HG03280 (cell line): Measurements from ENCODE around the gene SLC25A42.
A peak's percentile ranks its signal among the peaks of the same experiment; 100 is the strongest.
"Not testable (repeated sequence)": the region's sequence is repeated elsewhere in the genome, so short reads cannot be mapped to it uniquely, and the experiment has no call there.

Source experiments
- ATAC-seq: cut with Tn5 transposase; IDR thresholded peaks from one replicate; pipeline ENCODE4 v1.9.1; 2021; ENCODE audit warnings: mild to moderate bottlenecking, moderate library complexity; ENCODE audit not compliant: unreplicated experiment

Gene SLC25A42, protein sequence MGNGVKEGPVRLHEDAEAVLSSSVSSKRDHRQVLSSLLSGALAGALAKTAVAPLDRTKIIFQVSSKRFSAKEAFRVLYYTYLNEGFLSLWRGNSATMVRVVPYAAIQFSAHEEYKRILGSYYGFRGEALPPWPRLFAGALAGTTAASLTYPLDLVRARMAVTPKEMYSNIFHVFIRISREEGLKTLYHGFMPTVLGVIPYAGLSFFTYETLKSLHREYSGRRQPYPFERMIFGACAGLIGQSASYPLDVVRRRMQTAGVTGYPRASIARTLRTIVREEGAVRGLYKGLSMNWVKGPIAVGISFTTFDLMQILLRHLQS

GRCh38 chr19:19063183-19064097 lies at the start of gene SLC25A42:
Gene SLC25A42, plus strand, starts transcription at chr19:19063994. Its CDS starts 32,131 bp downstream, at chr19:19096125.
- ATAC-seq, result peak; percentile 91

GRCh38 chr19:19021115-19021514 lies 42.7 kb upstream of the SLC25A42 start:
- ATAC-seq, result no peak

DNA sequence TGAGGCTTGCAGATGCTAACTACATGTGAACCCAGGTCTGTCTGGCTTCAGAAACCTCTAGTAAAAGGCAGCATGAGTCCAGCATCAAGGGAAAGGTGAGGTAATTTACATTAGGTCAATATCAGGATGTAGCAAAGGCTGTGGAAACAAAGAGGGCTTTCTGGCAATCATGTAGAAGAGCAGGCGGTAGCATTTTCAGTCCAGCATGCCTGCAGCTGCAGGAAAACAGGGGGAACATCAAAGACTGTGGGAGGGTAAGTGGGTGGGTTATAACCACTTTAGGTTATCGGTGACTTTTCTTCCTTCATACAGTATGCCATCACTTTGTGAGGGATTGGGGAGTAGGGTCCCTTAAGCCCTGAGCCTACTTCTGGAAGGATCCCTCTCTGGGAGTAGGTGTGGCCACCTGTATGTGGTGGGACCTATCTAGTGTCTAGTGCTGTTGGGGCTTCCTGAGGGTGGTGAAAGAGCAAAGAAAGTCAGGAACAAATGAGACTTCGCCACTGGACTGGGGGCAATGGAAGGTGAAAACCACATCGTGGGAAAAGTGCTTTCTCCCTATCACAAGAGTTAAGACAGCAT lies 41.3 kb upstream of the SLC25A42 start:
- no peak for ATAC-seq

- not testable (repeated sequence) for ATAC-seq
Measured at GRCh38 chr19:19023376-19023775, 40.4 kb upstream of the SLC25A42 start.

DNA sequence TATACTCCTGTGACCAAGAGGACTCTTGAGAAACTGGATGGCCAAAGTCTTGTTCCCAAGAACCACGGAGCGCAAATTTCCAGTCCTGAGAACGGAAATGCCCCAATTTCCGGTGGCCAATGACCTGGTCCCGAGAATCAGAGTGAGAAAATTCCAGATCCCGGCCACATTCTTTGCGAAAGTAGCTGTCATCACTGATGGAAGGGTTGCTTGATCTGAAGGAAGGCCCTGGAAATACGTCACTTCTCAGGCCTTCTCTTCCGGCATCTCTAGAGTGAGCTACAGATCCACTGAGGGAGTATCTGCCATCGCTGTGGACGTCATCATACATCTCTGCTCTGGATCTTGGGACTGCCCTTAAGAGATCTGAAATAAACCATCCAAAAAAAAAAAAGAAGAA lies 37.9 kb upstream of the SLC25A42 start:
- no peak for ATAC-seq

DNA sequence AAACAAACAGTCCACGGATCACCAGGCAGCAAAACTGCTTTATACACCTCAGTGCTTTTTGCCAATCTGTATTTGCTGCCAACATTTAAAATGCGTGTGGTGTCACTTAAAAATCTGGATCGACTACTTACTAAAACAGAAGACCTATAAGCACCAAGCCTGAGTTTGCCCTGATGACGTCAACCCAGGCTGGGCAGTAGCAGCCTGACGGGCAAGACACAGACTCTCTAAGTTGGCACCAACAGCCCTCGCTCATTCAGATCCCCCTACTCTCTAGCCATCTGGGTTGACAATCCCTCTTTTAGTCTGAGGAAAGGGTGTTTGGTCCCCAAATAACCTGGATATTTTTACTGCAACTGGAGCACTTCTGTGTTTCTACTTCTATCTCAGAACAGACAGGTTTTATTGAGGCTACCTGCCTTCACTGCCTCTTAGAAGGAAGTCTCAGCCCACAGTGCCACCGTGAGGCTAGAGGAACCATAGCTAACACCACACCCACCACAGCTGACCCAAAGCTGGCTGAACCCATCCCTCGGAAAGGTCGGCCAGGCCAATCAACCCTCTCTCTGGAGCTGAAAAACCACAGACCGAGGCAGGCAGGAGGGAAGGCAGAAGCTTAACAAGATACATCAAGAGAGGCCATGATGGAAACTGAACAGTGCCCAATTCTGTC lies 37.4 kb upstream of the SLC25A42 start:
- ATAC-seq, result no peak

GRCh38 chr19:19027228-19027627 lies 36.6 kb upstream of the SLC25A42 start:
- ATAC-seq, result no peak

- no peak for ATAC-seq
Measured at GRCh38 chr19:19028526-19028925, 35.3 kb upstream of the SLC25A42 start.

DNA sequence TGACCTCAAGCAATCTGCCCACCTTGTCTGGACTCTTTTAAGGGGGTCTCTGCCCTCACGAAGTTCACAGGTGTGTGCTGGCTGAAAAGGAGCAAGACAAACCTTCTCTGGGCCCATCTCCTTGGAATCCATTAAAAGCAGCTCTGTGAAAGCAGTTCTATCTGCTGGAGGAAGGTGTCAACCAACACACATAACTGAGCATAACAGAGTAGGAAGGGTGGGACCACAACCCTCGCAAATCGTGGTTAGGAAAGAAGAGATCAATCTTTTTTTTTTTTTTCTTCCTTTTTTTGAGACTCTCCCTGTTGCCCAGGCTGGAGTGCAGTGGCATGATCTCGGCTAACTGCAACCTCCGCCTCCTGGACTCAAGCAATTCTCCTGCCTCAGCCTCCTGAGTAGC lies 31.9 kb upstream of the SLC25A42 start:
- no peak for ATAC-seq

DNA sequence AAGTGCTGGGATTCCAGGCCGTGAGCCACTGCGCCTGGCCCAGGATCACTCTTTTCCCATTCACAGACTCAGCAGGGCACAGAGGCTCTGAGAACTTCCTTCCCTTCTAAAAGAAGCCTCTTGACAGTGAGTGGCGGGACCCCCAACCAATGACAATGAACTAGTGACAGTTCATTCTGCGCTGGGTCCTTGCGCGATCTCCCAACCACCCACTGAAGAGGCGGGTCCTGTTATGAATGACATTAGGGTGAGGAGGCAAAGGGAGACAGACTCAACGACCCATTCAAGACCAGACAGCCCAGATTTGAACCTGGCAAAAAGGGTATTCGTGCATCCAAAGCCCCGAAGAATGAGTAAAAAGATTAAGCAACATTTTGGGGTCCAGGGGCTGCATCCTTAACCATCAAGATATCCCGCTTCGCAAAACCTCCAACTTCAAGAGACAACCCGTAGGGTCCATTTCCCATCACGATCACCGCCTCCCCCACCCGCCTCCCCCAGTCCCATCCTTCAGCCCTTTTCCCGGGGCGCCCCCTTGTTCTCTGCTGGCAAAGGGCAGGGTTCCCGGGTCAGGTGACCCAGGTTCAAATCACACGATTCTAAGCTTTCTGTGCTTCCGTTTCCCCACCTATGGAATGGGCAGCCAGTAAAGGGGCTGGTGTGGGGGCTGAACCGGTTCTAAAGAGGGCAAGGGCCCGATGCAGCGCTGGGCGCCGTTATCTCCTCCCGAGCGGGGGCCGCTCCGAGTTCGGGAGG lies 31.2 kb upstream of the SLC25A42 start:
- peak; percentile 35 for ATAC-seq

GRCh38 chr19:19033176-19033425 lies 30.7 kb upstream of the SLC25A42 start:
- no peak for ATAC-seq

DNA sequence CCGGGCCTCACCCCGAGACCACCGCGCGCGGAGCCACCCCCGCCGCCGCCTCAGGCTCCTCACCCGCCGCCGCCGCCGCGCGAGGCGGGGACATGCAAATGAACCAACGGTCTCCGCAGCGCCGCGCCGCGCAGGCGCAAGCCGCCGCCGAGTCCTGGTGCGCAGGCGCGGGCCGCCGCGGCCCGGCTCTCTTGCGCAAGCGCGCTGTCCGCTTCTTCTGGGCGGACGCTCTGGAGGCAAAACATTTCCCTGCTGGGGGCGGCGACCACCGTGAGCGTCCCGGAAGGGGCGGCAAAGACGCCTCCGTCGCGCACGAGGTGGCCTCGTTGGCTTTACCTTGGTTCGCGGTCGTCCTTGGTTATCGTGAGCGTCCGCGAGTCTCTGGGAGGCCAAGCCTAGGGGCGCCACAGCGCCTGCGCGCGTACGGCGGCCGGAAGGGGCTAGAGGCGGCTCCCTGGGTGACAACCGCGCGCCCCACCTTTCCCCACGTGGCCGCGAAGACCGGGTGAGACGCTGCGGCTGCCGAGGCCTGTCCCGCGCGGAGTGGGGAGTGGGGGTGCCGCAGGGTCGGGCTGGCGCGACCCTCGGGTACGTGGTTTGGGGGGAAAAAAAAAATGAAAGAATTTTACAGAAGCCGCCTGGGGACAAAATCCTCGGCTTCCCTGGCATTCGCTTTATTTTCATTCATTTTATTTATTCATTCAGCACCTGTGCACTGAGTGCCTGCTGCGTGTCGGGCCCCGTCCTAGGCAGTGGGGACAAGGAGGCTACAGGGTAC lies 30.2 kb upstream of the SLC25A42 start, which contains the start of the genes ARMC6 and SUGP2:
ARMC6 (plus strand) TSS at position 178 of the 778 bp plus-strand sequence. CDS start 607 bp downstream, outside the sequence.
SUGP2 (minus strand) TSS at position 92 of the 778 bp plus-strand sequence. CDS start 2,446 bp downstream, outside the sequence.
- ATAC-seq, result peak; percentile 76

GRCh38 chr19:19034204-19034624 lies 29.6 kb upstream of the SLC25A42 start:
- no peak for ATAC-seq

DNA sequence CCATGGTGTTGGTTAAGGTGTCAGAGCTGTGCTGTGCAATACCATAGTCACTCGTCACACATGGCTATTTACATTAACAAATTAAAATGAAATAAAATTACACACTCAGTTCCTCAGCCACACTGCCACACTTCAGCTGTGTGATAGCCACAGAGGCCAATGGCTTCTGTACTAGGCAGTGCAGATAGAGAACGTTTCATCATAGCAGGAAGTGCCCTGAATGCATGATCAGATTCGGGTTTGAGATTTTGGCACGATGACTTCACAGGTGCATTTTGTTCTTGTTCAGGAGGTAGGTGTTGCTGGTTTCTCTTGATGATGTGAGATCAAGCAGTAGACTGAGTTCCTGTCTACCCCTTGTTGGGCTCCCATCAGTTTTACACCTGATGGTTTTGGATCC lies 23.9 kb upstream of the SLC25A42 start:
- no peak for ATAC-seq

- ATAC-seq, result no peak
Measured at GRCh38 chr19:19040417-19040816, 23.4 kb upstream of the SLC25A42 start.

DNA sequence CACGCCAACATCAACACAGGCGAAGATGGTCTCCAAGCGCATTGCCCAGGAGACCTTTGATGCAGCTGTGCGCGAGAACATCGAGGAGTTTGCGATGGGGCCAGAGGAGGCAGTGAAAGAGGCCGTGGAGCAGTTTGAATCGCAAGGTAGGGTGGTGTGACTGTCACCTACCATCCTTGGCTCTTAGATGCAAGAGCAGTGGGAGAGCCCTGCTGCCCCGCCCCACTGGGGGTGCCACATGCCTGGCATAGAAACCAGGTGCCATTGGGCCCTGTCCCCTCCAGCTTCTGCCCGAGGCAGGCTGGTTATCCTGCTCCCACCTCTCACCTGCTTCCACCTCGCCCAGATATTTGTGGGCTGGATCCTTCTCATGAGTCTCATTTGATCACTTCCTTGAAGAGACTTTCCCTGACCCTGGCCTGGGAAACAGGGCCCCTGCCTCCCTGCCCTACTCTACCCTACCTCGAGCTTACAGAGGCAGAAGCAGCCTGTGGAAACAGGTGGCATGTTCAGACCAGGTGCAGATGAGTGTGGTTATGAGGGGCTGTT lies 21.0 kb upstream of the SLC25A42 start:
- no peak for ATAC-seq

GRCh38 chr19:19043481-19043880 lies 20.3 kb upstream of the SLC25A42 start:
- ATAC-seq, result no peak

- ATAC-seq, result no peak
Measured at GRCh38 chr19:19043881-19044280, 19.9 kb upstream of the SLC25A42 start.

DNA sequence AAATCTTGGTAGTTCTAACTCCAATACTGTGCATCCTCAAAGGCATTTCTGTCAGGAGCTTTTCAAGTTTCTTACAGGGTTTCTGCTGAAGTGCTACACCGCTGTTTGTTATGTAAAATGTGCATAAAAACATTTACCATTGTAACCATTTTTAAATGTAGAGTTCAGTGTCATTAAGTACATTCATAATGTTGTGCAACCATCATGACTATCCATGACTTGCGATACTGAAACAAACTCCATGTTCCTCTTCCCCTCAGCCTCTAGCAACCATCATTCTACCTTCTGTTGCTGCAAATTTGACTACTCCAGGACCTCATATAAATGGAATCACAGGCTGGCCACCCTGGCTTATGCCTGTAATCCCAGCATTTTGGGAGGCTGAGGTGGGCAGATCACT lies 14.4 kb upstream of the SLC25A42 start:
- ATAC-seq, result no peak
